ENCODE measurements around the gene WTIP.
"Not testable (repeated sequence)": the region's sequence is repeated elsewhere in the genome, so short reads cannot be mapped to it uniquely, and the experiment has no call there.

WTIP gene

GRCh38 chr19:34480971-34481841 is at the start of gene WTIP:
WTIP (plus strand) TSS chr19:34481758; CDS start chr19:34481975, 217 bp downstream.
- no peak for DNase-seq

GRCh38 chr19:34432797-34433196 is 48.8 kb upstream of the WTIP start:
- DNase-seq, result no peak

GRCh38 chr19:34436716-34437115 is 44.8 kb upstream of the WTIP start:
- no peak for DNase-seq

GRCh38 chr19:34448191-34448590 is 33.4 kb upstream of the WTIP start:
- no peak for DNase-seq

GRCh38 chr19:34452723-34453122 is 28.8 kb upstream of the WTIP start:
- DNase-seq, result no peak

GRCh38 chr19:34454091-34454490 is 27.5 kb upstream of the WTIP start:
- DNase-seq, result no peak

GRCh38 chr19:34454685-34455084 is 26.9 kb upstream of the WTIP start:
- DNase-seq, result no peak

- DNase-seq, result not testable (repeated sequence)
Observed at GRCh38 chr19:34455783-34456480, 25.6 kb upstream of the WTIP start.

GRCh38 chr19:34457446-34457845 is 24.1 kb upstream of the WTIP start:
- DNase-seq, result no peak

- no peak for DNase-seq
Observed at GRCh38 chr19:34458677-34459076, 22.9 kb upstream of the WTIP start.

GRCh38 chr19:34459614-34460013 is 21.9 kb upstream of the WTIP start:
- no peak for DNase-seq

GRCh38 chr19:34461375-34462100 is 20.0 kb upstream of the WTIP start:
- DNase-seq, result no peak

- not testable (repeated sequence) for DNase-seq
Observed at GRCh38 chr19:34464785-34465184, 16.8 kb upstream of the WTIP start.

- no peak for DNase-seq
Observed at GRCh38 chr19:34468409-34468808, 13.1 kb upstream of the WTIP start.

- not testable (repeated sequence) for DNase-seq
Observed at GRCh38 chr19:34469026-34469425, 12.5 kb upstream of the WTIP start.

- no peak for DNase-seq
Observed at GRCh38 chr19:34471906-34472700, 9.5 kb upstream of the WTIP start.

GRCh38 chr19:34474233-34474989 is 7.1 kb upstream of the WTIP start:
- no peak for DNase-seq

- DNase-seq, result peak; percentile 49
Observed at GRCh38 chr19:34475026-34475974, 6.3 kb upstream of the WTIP start.

- no peak for DNase-seq
Observed at GRCh38 chr19:34475975-34476594, 5.5 kb upstream of the WTIP start.

- DNase-seq, result not testable (repeated sequence)
Observed at GRCh38 chr19:34478496-34478895, 3.1 kb upstream of the WTIP start.
